Stimulated activated CD4-positive, alpha-beta T cell treated with anti-CD3 and anti-CD28 coated beads, Interleukin-1b, Interleukin-23, amount 100 ng/mL, for 24 hours (primary cell): ENCODE results near the gene AKR7A3.
"Not testable (repeated sequence)": the region's sequence is repeated elsewhere in the genome, so short reads cannot be mapped to it uniquely, and the experiment has no call there.

Experiments used
- DNase-seq, 4 experiments: peaks; one replicate each; pipeline ENCODE4 v3.0.0-alpha.2; 2020; ENCODE audit warnings: low read depth in 4 of 4, low spot score in 1 of 4

The AKR7A3 gene

DNA sequence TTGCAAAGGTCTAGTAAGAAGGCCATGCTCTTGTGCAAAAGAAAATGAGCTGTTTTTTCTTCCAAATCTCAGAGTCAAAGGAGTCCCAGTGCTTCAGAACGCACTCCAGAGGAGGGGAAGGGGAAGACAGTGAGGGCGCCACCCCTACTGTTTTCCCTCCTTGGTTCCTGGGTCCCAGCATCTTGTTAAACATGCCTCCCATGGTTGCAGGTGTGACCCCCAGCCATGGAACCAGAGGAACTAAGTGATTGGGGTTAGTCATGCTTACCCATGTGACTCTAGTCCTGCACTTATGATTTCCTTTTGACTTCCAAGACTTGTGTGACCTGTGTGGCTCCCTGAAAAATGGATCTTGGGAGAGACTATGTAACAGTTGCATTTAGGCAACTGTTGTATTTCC is 6.1 kb upstream of the AKR7A3 start:
- no peak for DNase-seq

DNA sequence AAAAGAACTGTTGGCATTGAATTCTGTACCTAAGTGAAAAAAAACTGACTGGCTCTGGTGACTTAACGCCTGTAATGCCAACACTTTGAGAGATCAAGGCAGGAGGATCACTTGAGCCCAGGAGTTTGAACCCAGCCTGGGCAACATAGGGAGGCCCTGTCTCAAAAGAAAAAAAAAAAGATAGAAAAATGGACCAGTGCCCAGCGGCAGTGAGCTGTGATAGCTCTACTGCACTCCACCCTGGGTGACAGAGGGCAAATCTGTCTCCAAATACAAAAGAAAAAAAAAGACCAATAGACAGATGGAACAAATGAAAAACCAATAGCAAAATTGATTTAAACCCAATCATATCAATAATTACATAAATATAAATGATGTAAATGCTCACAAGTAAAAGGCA is 674 bp upstream of the AKR7A3 start:
- no peak for DNase-seq

DNA sequence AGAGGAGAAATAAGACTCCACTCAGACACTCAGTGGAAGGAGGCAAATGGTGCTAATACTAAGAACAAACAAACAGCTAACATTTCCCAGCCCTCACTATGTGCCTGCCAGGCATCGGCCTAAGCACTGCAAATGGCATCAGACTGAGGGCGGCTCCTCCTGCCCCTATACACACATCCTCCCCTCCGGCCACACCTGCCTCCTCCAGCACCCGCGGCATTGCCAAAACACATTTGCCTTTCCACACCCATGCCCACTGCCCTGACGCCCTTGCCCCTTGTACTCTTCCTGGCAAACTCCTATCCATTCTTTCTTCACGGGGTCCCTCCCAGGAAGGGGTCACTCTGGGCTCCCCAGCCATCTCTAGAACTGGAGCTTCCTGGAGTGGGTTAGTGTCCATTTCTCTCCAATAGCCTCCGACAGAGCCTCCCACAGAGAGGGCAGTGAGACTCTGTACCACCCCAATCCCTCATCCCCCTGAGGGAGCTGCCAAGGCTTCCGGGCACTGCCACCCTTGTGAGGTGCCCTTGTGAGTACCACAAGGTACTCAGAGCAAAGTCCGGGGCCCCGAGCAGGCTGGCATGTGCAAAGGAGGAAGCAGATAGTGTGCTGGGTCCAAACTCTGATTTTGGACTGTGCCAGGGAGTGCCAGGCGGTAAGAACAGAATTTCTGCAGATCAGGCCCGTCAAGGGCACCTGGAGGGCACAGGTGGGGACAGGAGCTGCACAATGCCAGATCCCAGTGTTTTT is 959 bp downstream of the AKR7A3 start:
- DNase-seq = no peak

DNA sequence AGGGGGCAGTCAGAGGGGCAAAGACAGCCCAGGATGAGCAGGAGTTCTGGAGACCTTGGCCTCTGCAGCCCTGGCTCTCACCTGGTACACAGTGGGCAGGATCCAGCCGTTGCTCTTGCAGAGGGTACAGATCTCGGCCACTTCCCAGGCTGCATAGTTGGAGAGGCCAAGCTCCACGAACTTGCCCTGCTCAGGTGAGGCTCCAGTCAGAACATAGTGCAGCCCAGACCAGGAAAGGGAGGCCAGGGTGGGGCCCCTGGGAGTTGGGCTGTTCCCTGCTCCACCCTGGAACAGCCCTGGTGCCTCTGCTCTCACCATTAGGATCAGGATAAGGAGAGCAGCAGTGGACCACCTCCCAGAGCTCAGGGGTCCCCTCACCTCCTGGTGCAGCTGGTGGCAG is 2.8 kb downstream of the AKR7A3 start:
- not testable (repeated sequence) for DNase-seq

DNA sequence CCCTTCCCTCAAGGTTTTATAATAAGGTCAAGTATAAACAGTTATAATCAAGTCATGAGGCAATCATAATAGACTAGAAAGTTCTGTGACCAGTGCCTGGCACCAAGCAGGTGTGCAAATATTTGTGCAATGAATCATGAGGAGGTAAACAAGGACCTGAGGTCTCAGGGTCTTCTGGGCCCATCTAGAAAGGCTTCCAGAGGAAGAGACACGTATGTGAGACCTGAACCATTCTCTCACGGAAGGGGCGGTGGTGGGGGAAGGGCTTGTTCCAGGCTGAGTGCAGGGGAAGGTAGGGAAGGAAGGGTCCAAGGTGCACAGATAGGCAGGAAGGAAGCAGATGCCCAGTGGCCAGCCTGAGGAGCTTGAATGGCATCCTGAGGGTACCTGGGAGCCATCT is 3.2 kb downstream of the AKR7A3 start:
- not testable (repeated sequence) for DNase-seq

DNA sequence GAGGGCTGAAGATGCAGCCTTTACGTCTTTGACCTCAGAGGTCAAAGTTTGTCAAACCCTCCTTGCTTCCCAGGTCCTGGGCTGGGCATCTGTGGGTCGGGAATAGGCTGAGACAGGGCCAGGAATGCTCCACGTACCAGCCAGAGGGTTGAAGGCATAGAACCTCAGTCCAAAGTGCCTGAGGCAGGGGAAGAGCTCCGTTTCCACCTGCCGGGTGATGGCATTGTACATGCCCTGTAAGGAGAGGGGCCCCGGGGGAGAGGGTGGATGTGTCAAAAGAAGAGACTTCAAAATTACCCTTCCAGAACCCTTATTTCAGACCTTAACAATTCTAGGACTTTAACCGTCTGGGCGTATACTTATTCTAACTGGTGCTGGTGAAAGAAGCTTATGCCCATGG is 3.7 kb downstream of the AKR7A3 start:
- DNase-seq = no peak

DNA sequence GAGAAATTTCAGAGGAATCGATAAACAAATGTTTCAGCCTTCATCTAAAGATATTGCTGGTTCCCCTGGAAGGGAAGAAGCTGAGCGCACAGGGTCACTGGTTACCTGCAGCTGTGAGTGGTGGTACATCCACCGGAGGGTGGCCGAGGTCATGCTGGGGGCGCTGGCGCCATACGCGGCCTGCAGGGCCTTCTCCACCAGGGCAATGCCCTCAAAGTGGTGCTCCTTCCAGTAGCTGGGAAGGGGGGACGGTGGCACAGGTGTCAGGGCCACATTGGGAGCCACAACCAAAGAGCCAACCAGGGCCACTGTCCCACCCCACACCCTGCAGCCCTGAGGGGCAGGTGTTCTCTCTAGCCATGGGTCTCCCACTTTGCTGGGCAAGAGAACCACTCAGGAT is 4.7 kb downstream of the AKR7A3 start:
- no peak for DNase-seq

DNA sequence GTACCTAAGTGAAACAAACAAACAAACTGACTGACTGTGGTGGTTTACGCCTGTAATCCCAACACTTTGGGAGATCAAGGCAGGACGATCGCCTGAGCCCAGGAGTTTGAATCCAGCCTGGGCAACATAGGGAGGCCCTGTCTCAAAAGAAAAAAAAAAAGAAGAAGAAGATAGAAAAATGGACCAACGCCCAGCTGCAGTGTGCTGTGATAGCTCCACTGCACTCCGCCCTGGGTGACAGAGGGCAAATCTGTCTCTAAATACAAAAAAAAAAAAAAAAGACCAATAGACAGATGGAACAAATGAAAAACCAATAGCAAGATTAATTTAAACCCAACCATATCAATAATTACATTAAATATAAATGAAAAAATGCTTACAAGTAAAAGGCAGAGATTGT is 13.9 kb downstream of the AKR7A3 start:
- no peak for DNase-seq

DNA sequence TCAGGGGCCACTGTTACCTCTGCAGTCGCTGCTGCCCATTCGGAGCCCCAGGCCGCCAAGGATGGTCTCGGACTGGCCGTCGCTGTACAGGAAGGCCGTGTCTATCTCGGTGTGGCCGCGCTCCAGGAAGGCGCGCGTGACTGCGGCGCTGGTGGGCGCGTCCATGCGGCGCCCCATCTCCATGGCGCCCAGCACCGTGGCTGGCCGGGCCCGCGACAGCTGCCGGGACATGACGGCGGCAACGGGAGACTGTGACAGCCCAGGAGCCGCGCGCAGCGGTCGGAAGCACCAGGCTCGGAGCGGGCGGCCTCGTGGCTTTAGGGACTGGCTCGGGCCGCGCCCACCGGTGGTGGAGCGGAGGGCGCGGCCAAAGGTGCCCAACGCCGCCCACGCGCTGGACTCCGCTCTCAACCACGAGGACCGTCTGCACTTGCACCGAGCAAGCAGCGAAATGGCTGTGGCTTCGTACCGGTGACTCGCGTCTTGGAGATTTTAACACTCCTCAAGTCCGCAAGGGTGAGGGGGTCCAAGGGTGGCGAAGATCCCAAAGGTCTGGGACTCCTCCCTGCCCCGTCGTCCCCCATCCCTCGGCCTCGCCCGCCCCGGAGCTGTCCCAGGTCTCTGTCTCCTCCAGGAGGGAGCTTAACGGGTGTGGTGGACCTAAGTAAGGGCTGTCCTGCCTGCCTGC is 14.6 kb downstream of the AKR7A3 start:
- DNase-seq = not testable (repeated sequence)

DNA sequence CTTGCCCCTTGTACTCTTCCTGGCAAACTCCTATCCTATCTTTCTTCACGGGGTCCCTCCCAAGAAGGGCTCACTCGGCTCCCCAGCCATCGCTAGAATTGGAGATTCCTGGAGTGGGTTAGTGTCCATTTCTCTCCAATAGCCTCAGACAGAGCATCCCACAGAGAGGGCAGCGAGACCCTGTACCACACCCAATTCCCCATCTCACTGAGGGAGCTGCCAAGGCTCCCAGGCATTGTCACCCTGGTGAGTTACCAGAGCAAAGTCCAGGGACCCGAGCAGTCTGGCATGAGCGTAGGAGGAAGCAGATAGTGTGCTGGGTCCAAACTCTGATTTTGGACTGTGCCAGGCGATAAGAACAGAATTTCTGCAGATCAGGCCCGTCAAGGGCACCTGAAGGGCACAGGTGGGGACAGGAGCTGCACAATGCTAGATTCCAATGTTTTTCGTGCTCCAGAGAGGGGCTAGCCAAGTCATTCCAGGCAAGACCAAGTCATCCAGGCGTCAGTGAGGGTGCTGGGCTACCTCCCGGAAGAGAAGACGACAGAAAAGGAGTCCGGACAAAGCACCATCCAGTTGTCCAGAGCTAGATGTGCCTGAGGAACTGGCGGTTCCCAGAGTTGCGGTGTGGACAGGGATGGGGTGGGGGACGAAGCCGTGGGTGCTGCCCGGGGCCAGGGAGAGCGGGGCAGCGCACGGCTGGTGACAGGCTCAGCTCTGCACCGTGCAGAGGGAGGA is 15.3 kb downstream of the AKR7A3 start:
- DNase-seq = no peak

DNA sequence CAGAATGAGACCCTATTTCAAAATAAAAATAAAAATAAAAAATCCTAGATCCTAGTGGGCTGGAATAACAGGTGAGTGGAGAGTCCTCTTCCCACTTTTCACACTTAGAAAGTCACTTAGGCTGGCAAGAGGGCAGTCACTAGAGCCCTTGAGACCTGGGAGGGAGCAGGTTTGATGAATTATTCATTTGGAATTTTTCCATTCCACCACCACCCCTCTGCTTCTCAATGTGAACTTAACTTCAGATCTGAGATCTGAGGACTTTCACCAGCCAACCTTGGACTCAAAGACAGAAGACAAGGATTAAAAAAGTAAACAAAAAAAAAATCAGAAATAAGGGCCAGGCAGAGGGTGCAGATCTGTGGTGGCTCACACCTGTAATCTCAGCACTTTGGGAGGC is 16.5 kb downstream of the AKR7A3 start:
- no peak for DNase-seq

DNA sequence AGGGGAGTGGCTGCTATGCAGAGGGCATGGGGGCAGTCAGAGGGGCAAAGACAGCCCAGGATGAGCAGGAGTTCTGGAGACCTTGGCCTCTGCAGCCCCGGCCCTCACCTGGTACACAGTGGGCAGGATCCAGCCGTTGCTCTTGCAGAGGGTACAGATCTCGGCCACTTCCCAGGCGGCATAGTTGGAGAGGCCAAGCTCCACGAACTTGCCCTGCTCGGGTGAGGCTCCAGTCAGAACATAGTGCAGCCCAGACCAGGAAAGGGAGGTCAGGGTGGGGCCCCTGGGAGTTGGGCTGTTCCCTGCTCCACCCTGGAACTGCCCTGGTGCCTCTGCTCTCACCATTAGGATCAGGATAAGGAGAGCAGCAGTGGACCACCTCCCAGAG is 18.2 kb downstream of the AKR7A3 start:
- not testable (repeated sequence) for DNase-seq

DNA sequence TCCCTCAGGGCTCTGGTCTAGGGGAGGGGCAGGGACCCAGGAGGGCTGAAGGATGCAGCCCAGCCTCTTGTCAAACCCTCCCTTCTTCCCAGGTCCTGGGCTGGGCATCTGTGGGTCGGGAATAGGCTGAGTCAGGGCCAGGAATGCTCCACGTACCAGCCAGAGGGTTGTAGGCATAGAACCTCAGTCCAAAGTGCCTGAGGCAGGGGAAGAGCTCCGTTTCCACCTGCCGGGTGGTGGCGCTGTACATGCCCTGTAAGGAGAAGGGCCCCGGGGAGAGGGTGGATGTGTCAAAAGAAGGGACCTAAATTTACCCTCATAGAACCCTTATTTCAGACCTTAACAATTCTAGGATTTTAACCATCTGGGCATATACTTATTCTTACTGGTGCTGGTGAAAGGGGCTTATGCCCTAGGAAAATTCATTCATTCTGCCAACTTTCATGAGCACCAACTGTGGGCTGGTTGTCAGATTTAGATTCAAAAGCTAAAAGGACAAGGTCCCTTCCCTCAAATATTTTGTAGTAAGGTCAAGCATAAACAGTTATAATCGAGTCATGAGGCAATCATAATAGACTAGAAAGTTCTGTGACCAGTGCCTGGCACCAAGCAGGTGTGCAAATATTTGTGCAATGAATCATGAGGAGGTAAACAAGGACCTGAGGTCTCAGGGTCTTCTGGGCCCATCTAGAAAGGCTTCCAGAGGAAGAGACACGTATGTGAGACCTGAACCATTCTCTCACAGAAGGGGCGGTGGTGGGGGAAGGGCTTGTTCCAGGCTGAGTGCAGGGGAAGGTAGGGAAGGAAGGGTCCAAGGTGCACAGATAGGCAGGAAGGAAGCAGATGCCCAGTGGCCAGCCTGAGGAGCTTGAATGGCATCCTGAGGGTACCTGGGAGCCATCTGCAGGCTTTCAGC is 18.9 kb downstream of the AKR7A3 start:
- not testable (repeated sequence) for DNase-seq

DNA sequence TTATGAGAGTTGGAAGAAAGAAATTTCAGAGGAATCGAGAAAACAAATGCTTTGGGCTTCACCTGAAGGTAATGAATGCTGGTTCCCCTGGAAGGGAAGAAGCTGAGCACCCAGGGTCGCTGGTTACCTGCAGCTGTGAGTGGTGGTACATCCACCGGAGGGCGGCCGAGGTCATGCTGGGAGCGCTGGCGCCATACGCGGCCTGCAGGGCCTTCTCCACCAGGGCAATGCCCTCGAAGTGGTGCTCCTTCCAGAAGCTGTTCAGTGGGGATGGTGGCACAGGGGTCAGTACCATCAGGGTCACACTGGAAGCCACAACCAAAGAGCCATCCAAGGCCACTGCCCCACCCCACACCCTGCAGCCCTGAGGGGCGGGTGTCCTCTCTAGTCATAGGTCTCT is 20.1 kb downstream of the AKR7A3 start:
- no peak for DNase-seq

DNA sequence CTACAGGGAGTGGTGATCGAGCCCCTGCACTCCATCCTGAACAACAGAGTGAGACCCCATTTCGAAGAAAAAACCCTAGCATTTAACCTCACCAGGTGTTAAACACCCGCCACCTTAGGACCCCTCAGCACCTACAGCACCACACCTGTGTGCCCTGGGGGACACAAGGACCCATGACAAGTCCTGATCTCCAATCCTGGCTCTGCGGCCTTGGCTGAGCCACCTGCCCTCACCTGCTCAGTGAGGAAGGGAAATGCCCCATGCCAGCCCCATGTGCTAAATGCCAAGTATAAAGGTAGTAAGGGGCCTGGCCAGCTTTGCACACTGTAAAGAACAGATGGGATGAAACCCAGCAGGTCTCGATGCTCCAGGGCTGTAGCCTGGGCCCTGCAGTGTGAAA is 25.8 kb downstream of the AKR7A3 start:
- DNase-seq = no peak

DNA sequence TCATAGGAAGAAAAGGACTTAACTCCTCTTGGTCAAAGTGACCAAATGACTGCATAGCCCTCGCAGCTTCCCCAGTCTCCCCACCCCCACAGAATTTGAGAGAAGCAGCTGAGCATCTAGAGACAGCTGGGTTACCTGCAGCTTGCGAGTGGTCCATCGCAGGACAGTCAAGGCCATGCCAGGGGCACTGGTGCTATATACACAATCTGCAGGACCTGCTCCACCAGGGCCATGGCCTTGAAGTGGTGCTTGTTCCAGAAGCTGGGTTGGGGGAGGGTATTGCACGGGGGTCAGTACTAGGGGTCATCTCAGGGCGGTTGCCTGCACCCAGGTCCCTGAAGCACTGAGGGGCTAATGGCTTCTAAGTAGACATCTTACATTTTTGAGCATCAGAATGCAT is 26.5 kb downstream of the AKR7A3 start:
- no peak for DNase-seq

DNA sequence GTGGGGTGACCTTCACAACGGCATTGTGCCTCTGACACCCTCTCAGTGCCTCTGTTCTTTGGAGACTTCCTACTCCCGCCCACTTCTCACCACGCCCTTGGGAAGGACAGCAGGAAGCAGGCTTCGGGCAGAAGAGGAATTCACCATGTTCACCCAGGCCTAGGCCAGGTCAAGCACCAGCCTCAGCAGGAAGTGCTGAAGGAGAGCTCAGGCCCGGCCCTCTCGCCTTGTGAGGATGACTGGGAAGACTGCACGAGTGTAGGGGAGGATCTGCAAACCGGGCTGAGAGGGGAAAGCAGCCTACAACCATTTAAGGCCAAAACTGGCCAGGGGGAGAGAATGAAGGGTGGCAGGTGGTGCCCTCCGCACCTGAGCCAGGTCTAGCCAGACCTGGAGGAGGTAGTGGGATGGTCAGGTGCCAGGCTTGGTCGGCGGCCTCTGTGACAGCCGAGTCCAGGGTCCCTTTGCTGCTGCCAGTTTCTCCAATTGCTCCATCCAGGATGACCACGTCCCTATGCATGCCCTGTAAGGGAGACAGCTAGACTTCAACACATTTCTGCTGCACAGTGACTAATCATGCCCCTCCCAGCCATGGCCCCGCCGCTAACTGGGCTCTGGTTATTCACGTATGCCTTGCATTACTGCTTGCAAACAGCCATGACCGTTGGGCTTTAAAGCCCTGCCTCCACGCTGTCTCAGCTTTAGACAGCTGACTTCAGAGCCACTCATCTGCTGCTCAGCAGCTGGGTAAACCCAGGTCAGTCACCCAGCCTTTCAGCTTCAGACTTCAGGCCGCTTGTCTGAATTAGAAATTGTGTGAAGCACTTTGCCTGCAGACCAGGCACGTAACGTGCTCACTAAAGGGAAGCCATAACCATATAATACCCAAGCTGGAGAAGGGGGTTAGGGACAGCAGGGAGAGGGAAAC is 28.1 kb downstream of the AKR7A3 start:
- no peak for DNase-seq

DNA sequence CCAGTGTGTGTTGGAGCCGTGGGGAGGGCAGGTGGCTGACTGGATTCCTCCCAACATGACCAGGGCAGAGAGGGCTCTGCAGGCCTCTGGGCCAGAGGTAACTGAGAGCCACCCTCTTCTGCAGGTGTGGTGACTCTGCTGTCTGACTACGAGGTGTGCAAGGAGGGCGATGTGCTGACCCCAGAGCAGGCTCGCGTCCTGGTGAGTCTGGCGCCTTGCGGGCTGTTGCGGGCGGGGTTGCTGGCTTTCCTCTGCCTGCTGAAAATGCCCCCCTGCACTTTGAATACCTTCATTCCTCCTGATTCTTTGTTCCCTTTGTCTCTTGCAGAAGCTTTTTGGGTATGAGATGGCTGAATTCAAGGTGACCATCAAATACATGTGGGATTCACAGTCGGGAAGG is 30.2 kb downstream of the AKR7A3 start:
- no peak for DNase-seq

DNA sequence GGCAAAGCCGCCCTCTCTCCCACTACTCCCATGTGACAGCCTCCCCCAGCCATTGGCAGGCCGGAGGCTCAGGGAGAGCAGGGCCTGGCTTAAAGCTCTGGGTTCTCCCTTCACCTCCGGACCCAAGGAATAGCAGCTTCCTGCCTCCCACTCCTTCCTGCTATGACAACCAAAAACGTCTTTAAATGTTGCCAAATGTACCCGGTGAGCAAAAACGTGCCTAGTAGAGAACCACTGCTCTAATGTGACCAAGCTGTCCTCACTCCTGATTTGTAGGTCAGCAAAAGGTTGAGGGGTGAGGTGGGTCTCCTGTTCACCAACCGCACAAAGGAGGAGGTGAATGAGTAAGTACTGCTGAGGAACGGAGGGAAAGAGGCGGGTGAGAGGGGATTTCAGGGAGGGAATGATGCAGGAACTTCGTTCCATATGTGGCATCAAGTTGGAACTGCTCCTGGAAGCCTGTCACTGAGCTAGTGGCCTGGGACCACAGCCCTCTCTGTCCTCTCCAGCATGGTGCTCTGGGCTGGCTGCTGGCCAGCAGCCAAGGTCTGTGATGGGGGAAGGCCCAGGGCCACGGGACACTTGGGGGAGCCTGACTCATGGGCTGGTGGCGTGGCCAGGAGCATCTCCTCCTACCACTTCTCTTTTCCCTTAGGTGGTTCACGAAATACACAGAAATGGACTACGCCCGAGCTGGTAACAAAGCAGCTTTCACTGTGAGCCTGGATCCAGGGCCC is 31.2 kb downstream of the AKR7A3 start:
- DNase-seq = no peak
